Measurements from ENCODE around the gene FOXP4. TPM values are rescaled to one million over a fixed set of nuclear protein-coding genes. Genes with fewer than 3 reads are reported as not detected.

The FOXP4 gene
- total and polyA plus RNA-seq, 2 experiments from 2014 or later: 1.1 to 3.9 TPM

- in situ Hi-C loops (cut with MboI): no loop called here
- Histone ChIP-seq H2AFZ (no peak overlapping the region), H3F3A (ENCODE audit: insufficient read depth) (no peaks in the 10 kb centered on the region), H3K4me1 (ENCODE audit: insufficient read depth) (no peaks in the 10 kb centered on the region), H3K9ac (no peak overlapping the region), H3K9me3 (ENCODE audit: low read depth) (no peaks in the 10 kb centered on the region), H3K4me3 (no peak overlapping the region), H3K27me3 (replicated peaks; ENCODE audit: insufficient read depth) (peaks cover 47% of the 10 kb centered on the region), H3K4me2 (ENCODE audit: unreplicated experiment) (no peak overlapping the region), H3K79me2 (ENCODE audit: insufficient read depth) (no peaks in the 10 kb centered on the region), H4K20me1 (ENCODE audit: insufficient read depth) (no peaks in the 10 kb centered on the region), H3K27ac (no peak overlapping the region), H3K36me3 (ENCODE audit: low read depth) (no peaks in the 10 kb centered on the region), H3K9me2 (ENCODE audit: insufficient read depth) (no peaks in the 10 kb centered on the region)
- TF ChIP-seq EZH2phosphoT487 (IDR thresholded peaks at IDR 0.05; ENCODE audit: insufficient read depth, low read depth): no peak
- TF ChIP-seq EZH2 (IDR thresholded peaks at IDR 0.05; ENCODE audit: insufficient read depth, poor library complexity, severe bottlenecking): no peak
- no peak for DNase-seq
- WGBS, 2 experiments (ENCODE audit: low coverage in 1 of 2, low lambda C conversion rate in 2 of 2, missing lambda C conversion rate in 2 of 2): 66 to 74% methylated on average over 7 of the region's 7 CpGs
Observed at GRCh38 chr6:41511443-41512060, 34.6 kb upstream of the FOXP4 start.

GRCh38 chr6:41512146-41512701, 34.0 kb upstream of the FOXP4 start:
- TF ChIP-seq EZH2 (IDR thresholded peaks at IDR 0.05; ENCODE audit: insufficient read depth, poor library complexity, severe bottlenecking) (no peak), EZH2phosphoT487 (IDR thresholded peaks at IDR 0.05; ENCODE audit: insufficient read depth, low read depth) (no peak)
- Histone ChIP-seq H3K79me2 (ENCODE audit: insufficient read depth) (no peaks in the 10 kb centered on the region), H3K4me1 (ENCODE audit: insufficient read depth) (no peaks in the 10 kb centered on the region), H3K36me3 (ENCODE audit: low read depth) (no peaks in the 10 kb centered on the region), H3K4me2 (ENCODE audit: unreplicated experiment) (no peak overlapping the region), H3K27me3 (replicated peaks; ENCODE audit: insufficient read depth) (peaks cover 48% of the 10 kb centered on the region), H3K9me3 (ENCODE audit: low read depth) (no peaks in the 10 kb centered on the region), H3K27ac (no peak overlapping the region), H3F3A (ENCODE audit: insufficient read depth) (no peaks in the 10 kb centered on the region), H3K9ac (no peak overlapping the region), H2AFZ (no peak overlapping the region), H3K9me2 (ENCODE audit: insufficient read depth) (no peaks in the 10 kb centered on the region), H3K4me3 (no peak overlapping the region), H4K20me1 (ENCODE audit: insufficient read depth) (no peaks in the 10 kb centered on the region)
- DNase-seq: no peak
- in situ Hi-C loops (cut with MboI): no loop called here
- 67 to 70% methylated on average over 6 of the region's 6 CpGs for WGBS, 2 experiments (ENCODE audit: low coverage in 1 of 2, low lambda C conversion rate in 2 of 2, missing lambda C conversion rate in 2 of 2)

DNA sequence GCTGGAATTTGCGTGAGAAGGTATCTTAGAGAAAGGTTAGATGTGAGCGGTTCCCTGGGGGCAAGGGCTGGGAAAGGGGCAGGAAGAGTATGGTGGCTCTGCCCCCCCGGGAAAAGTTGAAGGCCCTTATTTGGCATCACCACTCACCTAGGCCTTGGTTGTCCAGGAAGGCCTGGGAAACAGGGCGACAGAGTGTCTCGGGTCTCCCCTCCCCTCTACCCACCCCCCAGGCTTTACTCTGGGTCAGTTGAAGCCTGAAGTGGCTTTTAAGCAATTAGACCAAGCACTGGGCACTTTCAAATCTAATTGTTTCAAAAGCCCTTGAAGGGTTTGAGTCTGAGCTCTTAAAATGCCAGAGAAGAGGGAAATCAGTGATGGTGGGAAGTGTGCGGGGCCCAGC, 30.2 kb upstream of the FOXP4 start:
- Histone ChIP-seq H3K4me3 (no peak overlapping the region), H3K9me3 (ENCODE audit: low read depth) (no peaks in the 10 kb centered on the region), H3K9ac (no peak overlapping the region), H3K9me2 (ENCODE audit: insufficient read depth) (no peaks in the 10 kb centered on the region), H3K4me1 (ENCODE audit: insufficient read depth) (no peaks in the 10 kb centered on the region), H3F3A (ENCODE audit: insufficient read depth) (no peaks in the 10 kb centered on the region), H3K27me3 (replicated peaks; ENCODE audit: insufficient read depth) (peaks cover 22% of the 10 kb centered on the region), H3K4me2 (ENCODE audit: unreplicated experiment) (no peak overlapping the region), H4K20me1 (ENCODE audit: insufficient read depth) (no peaks in the 10 kb centered on the region), H2AFZ (no peak overlapping the region), H3K36me3 (ENCODE audit: low read depth) (no peaks in the 10 kb centered on the region), H3K27ac (no peak overlapping the region), H3K79me2 (ENCODE audit: insufficient read depth) (no peaks in the 10 kb centered on the region)
- in situ Hi-C loops (cut with MboI): no loop called here
- no peak for DNase-seq
- WGBS, 2 experiments (ENCODE audit: low coverage in 1 of 2, low lambda C conversion rate in 2 of 2, missing lambda C conversion rate in 2 of 2): 69 to 77% methylated on average over 6 of the region's 6 CpGs
- TF ChIP-seq EZH2phosphoT487 (IDR thresholded peaks at IDR 0.05; ENCODE audit: insufficient read depth, low read depth) (no peak), EZH2 (IDR thresholded peaks at IDR 0.05; ENCODE audit: insufficient read depth, poor library complexity, severe bottlenecking) (no peak)

- H3K4me2 ChIP-seq (ENCODE audit: unreplicated experiment): no peak overlapping the region
- H3K36me3 ChIP-seq (ENCODE audit: low read depth): no peaks in the 10 kb centered on the region
- no peaks in the 10 kb centered on the region for H3K9me3 ChIP-seq (ENCODE audit: low read depth)
- H3K79me2 ChIP-seq (ENCODE audit: insufficient read depth): no peaks in the 10 kb centered on the region
- H3K27ac ChIP-seq: no peak overlapping the region
- H3K27me3 ChIP-seq (replicated peaks; ENCODE audit: insufficient read depth): peaks cover 19% of the 10 kb centered on the region
- no peaks in the 10 kb centered on the region for H3F3A ChIP-seq (ENCODE audit: insufficient read depth)
- H3K9me2 ChIP-seq (ENCODE audit: insufficient read depth): no peaks in the 10 kb centered on the region
- TF ChIP-seq EZH2 (IDR thresholded peaks at IDR 0.05; ENCODE audit: insufficient read depth, poor library complexity, severe bottlenecking) (no peak), EZH2phosphoT487 (IDR thresholded peaks at IDR 0.05; ENCODE audit: insufficient read depth, low read depth) (no peak)
- no peaks in the 10 kb centered on the region for H4K20me1 ChIP-seq (ENCODE audit: insufficient read depth)
- no peak for DNase-seq
- H3K4me3 ChIP-seq: no peak overlapping the region
- H3K9ac ChIP-seq: no peak overlapping the region
- H2AFZ ChIP-seq: no peak overlapping the region
- WGBS, 2 experiments (ENCODE audit: low coverage in 1 of 2, low lambda C conversion rate in 2 of 2, missing lambda C conversion rate in 2 of 2): 62 to 79% methylated on average over 5 to 7 of the region's 7 CpGs
- in situ Hi-C loops (cut with MboI): no loop called here
- no peaks in the 10 kb centered on the region for H3K4me1 ChIP-seq (ENCODE audit: insufficient read depth)
Observed at GRCh38 chr6:41518118-41518517, 28.1 kb upstream of the FOXP4 start.
